ENCODE measurements around the gene WDR70. TPM values are rescaled to one million over a fixed set of nuclear protein-coding genes. Genes with fewer than 3 reads are reported as not detected.

Gene WDR70
- total and polyA plus RNA-seq, 9 donors: 20.9 to 36.5 (median 31.4) TPM

DNA sequence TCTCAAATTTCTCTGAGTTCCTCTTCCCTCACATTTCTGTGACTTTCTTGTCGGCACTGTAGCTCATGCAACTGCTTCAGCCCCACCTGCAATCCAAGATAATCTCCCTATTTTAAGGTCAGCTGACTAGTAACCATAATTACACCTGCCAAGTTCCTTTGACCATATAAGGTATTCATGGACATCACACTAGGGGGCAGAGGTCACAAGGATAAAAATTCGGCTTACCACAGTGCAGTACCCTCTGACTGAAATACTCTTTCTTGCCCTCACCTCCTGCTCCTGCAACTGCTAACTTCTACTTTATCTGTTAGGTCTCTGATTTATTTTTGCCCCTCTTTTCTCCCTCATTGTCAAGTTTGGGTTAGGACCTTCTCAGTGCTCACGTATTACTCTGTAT lies 316.5 kb downstream of the WDR70 start:
- Histone ChIP-seq H3K27ac (no peak overlapping the region), H3K9me3 (no peaks in the 10 kb centered on the region), H3K27me3 (no peaks in the 10 kb centered on the region), H3K36me3 (no peaks in the 10 kb centered on the region), H3K4me3 (no peak overlapping the region), H3K4me1 (ENCODE audit: insufficient read depth) (no peaks in the 10 kb centered on the region)
- intact Hi-C loops (cut with DNase I): no loop called here
- no peak for DNase-seq
- TF ChIP-seq EP300 (IDR thresholded peaks at IDR 0.05) (no peak), POLR2A (IDR thresholded peaks at IDR 0.05) (no peak)
- TF ChIP-seq, protein P1, sequence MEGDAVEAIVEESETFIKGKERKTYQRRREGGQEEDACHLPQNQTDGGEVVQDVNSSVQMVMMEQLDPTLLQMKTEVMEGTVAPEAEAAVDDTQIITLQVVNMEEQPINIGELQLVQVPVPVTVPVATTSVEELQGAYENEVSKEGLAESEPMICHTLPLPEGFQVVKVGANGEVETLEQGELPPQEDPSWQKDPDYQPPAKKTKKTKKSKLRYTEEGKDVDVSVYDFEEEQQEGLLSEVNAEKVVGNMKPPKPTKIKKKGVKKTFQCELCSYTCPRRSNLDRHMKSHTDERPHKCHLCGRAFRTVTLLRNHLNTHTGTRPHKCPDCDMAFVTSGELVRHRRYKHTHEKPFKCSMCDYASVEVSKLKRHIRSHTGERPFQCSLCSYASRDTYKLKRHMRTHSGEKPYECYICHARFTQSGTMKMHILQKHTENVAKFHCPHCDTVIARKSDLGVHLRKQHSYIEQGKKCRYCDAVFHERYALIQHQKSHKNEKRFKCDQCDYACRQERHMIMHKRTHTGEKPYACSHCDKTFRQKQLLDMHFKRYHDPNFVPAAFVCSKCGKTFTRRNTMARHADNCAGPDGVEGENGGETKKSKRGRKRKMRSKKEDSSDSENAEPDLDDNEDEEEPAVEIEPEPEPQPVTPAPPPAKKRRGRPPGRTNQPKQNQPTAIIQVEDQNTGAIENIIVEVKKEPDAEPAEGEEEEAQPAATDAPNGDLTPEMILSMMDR (IDR thresholded peaks at IDR 0.05): no peak
- 82 to 91% (median 83%) methylated on average over 3 of the region's 3 CpGs for WGBS, 3 donors

DNA sequence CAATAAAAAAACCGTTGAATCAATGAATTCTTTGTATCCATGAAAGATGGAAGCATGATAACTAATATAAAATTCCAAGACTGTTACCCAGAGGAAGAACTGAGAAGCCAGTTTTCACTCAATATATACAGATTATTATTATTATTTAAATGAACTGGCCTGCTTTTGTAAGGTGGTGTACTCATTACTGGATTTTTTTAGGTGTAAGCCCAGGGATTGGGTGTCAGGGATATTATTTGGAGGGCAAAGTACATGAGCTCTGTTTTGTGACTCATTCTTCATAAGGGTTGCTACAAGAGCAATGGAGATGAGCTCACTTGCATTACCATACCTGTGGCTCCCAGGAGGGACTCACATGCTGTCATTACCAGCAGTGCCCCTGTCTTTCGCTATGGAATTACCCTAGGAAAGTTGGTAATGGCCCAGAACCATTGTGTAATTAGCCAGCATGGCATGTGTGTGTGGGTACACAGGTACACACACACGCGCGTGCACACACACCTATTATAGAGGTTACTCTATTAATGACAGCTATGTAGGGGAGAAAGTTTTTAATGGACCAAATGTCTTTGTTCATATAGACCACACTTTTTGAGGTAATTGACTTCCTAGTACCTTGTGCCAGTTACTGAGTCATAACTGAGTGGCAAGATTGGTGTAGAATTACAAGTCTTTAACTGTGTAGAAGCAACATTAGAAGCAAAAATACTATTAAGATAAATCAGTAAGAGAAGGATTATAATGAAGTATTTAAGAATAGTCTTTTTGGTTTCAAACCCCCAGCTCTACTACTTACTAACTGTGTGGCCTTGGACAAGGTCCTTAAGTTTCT lies 317.3 kb downstream of the WDR70 start:
- intact Hi-C loops (cut with DNase I): no loop called here
- TF ChIP-seq, protein P1 (IDR thresholded peaks at IDR 0.05): no peak
- TF ChIP-seq POLR2A (IDR thresholded peaks at IDR 0.05) (no peak), EP300 (IDR thresholded peaks at IDR 0.05) (no peak)

GRCh38 chr5:37701868-37702267 lies 322.8 kb downstream of the WDR70 start:
- no peaks in the 10 kb centered on the region for H3K9me3 ChIP-seq
- DNase-seq: no peak
- TF ChIP-seq POLR2A (IDR thresholded peaks at IDR 0.05): no peak
- TF ChIP-seq EP300 (IDR thresholded peaks at IDR 0.05): no peak
- TF ChIP-seq, protein P1 (IDR thresholded peaks at IDR 0.05): no peak
- intact Hi-C loops (cut with DNase I): no loop called here
- no peaks in the 10 kb centered on the region for H3K36me3 ChIP-seq
- 49 to 50% (median 50%) methylated on average over 2 of the region's 2 CpGs for WGBS, 3 donors
- H3K4me3 ChIP-seq: no peak overlapping the region
- no peaks in the 10 kb centered on the region for H3K27me3 ChIP-seq
- H3K27ac ChIP-seq: no peak overlapping the region
- no peaks in the 10 kb centered on the region for H3K4me1 ChIP-seq (ENCODE audit: insufficient read depth)

More for the DNA sequence above, 317.3 kb downstream of the WDR70 start:
- no peaks in the 10 kb centered on the region for H3K27me3 ChIP-seq
- WGBS, 3 donors: 83 to 97% (median 96%) methylated on average over 5 of the region's 5 CpGs
- H3K4me1 ChIP-seq (ENCODE audit: insufficient read depth): no peaks in the 10 kb centered on the region
- H3K27ac ChIP-seq: no peak overlapping the region
- no peaks in the 10 kb centered on the region for H3K9me3 ChIP-seq
- no peak for DNase-seq
- no peaks in the 10 kb centered on the region for H3K36me3 ChIP-seq
- no peak overlapping the region for H3K4me3 ChIP-seq

GRCh38 chr5:37703841-37704241 lies 324.7 kb downstream of the WDR70 start:
- WGBS, 3 donors: 95 to 96% (median 95%) methylated on average over 4 of the region's 4 CpGs
- H3K4me3 ChIP-seq: no peak overlapping the region
- no peaks in the 10 kb centered on the region for H3K36me3 ChIP-seq
- no peak for TF ChIP-seq POLR2A (IDR thresholded peaks at IDR 0.05)
- TF ChIP-seq EP300 (IDR thresholded peaks at IDR 0.05): no peak
- TF ChIP-seq, protein P1 (IDR thresholded peaks at IDR 0.05): no peak
- no peak for DNase-seq
- intact Hi-C loops (cut with DNase I): no loop called here
- no peaks in the 10 kb centered on the region for H3K27me3 ChIP-seq
- H3K9me3 ChIP-seq: no peaks in the 10 kb centered on the region
- no peaks in the 10 kb centered on the region for H3K4me1 ChIP-seq (ENCODE audit: insufficient read depth)
- no peak overlapping the region for H3K27ac ChIP-seq

Measured in ovary (tissue), 9 donors.